IPS DF 6.9 (cell line): Measurements from ENCODE around the gene HOMER2.
"Not testable (repeated sequence)": the region's sequence is repeated elsewhere in the genome, so short reads cannot be mapped to it uniquely, and the experiment has no call there.

Experiments used
- DNase-seq: peaks from one replicate; pipeline ENCODE4 v3.0.0-alpha.2; 2013; ENCODE audit warnings: low read depth, low spot score
- H3K27ac ChIP-seq: one replicate; pipeline ENCODE4 v1.5.1; 2013; ENCODE audit warnings: low read length, control low read depth
- H3K27me3 ChIP-seq: 2 replicates; pipeline ENCODE4 v1.6.1; 2013; ENCODE audit warnings: mild to moderate bottlenecking, low read length; ENCODE audit not compliant: control insufficient read depth, insufficient read depth
- H3K36me3 ChIP-seq: 2 replicates; pipeline ENCODE4 v1.6.1; 2013; ENCODE audit warnings: low read length; ENCODE audit not compliant: control insufficient read depth, insufficient read depth
- H3K4me1 ChIP-seq: 2 replicates; pipeline ENCODE4 v1.6.1; 2013; ENCODE audit warnings: low read length; ENCODE audit not compliant: control insufficient read depth, insufficient read depth
- H3K4me3 ChIP-seq: 2 replicates; pipeline ENCODE4 v1.5.1; 2013; ENCODE audit warnings: mild to moderate bottlenecking, low read length
- H3K9me3 ChIP-seq: 2 replicates; pipeline ENCODE4 v1.6.1; 2013; ENCODE audit warnings: low read length, inconsistent platforms; ENCODE audit not compliant: control insufficient read depth, insufficient read depth
- WGBS: extraction: QIAGEN DNeasy Blood & Tissue Kit; methylation state at CpG from one replicate; pipeline ENCODE4 v1.1.7; 2013; ENCODE audit warnings: mixed read lengths, missing lambda C conversion rate; ENCODE audit not compliant: insufficient read length, insufficient coverage; 5-methylcytosine and 5-hydroxymethylcytosine counted together

HOMER2 gene

DNA sequence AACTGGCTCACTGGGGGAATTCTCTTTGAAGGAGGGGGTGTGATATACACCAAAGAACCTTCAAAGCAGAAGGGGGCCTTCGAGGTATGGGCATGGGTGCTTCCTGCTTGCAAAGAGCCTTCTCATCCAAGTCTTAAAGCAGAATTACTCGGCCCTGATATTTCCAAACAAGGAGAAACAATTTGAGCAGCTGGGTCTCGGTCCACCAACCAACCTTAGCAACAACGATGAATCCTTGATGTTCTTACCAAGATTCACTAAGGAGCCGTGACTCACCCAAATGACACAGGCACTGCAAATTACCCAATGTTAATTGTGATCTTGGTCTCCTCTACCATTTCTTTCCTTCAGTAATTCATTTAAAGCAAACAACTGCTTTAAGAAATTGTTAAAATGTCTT lies 7.7 kb downstream of the HOMER2 start:
- no peaks in the 10 kb centered on the region for H3K36me3 ChIP-seq
- H3K27me3 ChIP-seq = no peaks in the 10 kb centered on the region
- H3K9me3 ChIP-seq = no peaks in the 10 kb centered on the region
- WGBS = no CpG with 5 or more reads among the region's 5 CpGs
- no peak overlapping the region for H3K4me3 ChIP-seq
- no peak overlapping the region for H3K27ac ChIP-seq
- H3K4me1 ChIP-seq = no peaks in the 10 kb centered on the region
- DNase-seq = no peak

DNA sequence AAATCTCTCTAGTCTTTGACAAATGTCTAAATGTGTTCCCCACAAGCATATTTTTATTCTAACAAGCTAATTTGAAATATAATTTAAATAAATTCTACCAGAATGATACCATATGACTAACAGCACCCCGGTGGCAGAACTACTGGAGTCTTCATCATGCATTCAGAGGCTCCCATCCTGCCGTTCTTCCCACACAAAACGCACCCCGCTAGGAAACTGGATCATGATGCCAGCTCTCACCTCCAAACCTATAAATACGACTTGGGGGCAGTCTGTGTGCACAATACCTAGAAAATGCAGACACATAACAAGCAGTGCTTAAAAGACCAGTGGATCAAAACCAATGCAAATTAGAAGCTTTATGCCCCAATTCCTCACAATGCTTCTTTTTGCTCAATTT lies 8.5 kb downstream of the HOMER2 start:
- Histone ChIP-seq H3K4me3 (no peak overlapping the region), H3K9me3 (no peaks in the 10 kb centered on the region), H3K4me1 (no peaks in the 10 kb centered on the region), H3K27me3 (no peaks in the 10 kb centered on the region), H3K27ac (no peak overlapping the region), H3K36me3 (no peaks in the 10 kb centered on the region)
- DNase-seq = no peak
- WGBS = no CpG with 5 or more reads among the region's 5 CpGs

DNA sequence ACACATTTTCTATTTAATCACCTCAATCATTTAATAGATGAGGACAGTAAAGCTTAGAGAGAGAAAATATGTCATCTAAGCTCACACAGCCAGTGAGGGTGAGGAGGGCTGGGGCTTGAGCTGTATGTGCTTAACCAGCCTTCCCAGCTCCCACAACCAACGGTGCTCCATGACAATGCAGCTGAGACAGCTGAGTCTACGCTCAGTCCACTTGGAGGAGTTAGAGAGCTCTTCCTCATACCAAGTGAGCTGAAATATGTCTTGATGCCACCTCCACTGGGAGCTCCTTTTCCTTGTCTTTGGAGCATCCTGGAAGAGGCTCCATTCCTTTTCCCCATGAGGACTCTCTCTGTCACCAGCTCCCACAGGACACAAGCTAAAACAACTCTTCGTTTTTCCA lies 9.3 kb downstream of the HOMER2 start:
- Histone ChIP-seq H3K27ac (no peak overlapping the region), H3K27me3 (no peaks in the 10 kb centered on the region), H3K4me1 (no peaks in the 10 kb centered on the region), H3K4me3 (no peak overlapping the region), H3K9me3 (no peaks in the 10 kb centered on the region), H3K36me3 (no peaks in the 10 kb centered on the region)
- no peak for DNase-seq
- WGBS = 100% methylated on average over 1 of the region's 3 CpGs

DNA sequence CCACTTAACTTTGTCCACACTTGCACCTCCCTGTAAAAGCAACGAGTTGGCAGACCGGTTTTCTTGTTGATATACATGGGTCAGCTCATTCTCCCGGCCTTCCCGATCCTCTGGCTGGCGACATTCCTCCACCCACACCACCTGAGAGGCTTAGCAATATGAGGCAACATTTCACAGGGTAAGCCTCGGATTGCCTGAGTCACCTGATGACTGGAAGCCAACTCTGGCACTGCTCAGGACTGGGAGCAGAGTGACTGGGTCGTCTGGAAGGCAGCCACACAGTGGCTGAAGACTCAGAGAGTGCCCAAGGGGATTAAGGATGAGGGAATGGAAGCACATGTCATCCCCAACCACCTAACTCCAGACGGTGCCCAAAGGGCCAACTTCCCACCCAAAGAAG lies 9.8 kb downstream of the HOMER2 start:
- no peak overlapping the region for H3K27ac ChIP-seq
- H3K9me3 ChIP-seq = no peaks in the 10 kb centered on the region
- no peaks in the 10 kb centered on the region for H3K27me3 ChIP-seq
- no peaks in the 10 kb centered on the region for H3K36me3 ChIP-seq
- no peaks in the 10 kb centered on the region for H3K4me1 ChIP-seq
- no CpG with 5 or more reads among the region's 8 CpGs for WGBS
- DNase-seq = no peak
- H3K4me3 ChIP-seq = no peak overlapping the region

DNA sequence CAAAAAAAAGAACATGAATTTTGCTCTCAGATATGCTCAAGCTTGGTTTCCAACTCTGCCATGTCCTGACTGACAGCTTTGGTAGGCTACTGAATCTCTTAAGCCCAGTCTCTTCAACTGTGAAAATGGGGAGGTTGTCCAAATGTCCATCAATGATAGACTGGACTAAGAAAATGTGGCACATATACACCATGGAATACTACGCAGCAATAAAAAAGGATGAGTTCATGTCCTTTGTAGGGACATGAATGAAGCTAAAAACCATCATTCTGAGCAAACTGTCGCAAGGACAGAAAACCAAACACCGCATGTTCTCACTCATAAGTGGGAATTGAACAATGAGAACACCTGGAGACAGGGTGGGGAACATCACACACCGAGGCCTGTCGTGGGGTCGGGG lies 12.8 kb downstream of the HOMER2 start:
- not testable (repeated sequence) for H3K27ac ChIP-seq, H3K27me3 ChIP-seq, H3K4me3 ChIP-seq, H3K9me3 ChIP-seq, H3K36me3 ChIP-seq, DNase-seq, H3K4me1 ChIP-seq
- WGBS = no CpG with 5 or more reads among the region's 6 CpGs

DNA sequence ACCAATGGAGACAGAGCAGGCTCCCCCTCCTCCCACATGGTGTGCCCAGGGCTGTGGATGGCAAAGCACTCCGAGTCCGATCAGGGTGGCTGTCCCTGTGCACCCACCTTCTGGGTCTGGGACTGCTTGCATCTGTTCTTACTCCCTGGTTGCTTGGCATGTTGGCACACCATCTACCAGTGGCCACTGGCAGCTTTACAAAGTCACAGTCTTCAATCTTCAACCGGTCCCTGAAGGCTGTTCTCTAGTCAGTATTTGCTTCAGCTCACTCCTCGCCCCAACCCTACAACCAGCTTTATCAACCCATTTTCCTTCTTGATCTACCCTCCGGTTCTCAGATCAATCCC lies 14.8 kb downstream of the HOMER2 start:
- WGBS = no CpG with 5 or more reads among the region's 5 CpGs
- no peaks in the 10 kb centered on the region for H3K4me1 ChIP-seq
- DNase-seq = no peak
- no peaks in the 10 kb centered on the region for H3K9me3 ChIP-seq
- no peaks in the 10 kb centered on the region for H3K36me3 ChIP-seq
- H3K27ac ChIP-seq = no peak overlapping the region
- H3K27me3 ChIP-seq = no peaks in the 10 kb centered on the region
- H3K4me3 ChIP-seq = no peak overlapping the region

DNA sequence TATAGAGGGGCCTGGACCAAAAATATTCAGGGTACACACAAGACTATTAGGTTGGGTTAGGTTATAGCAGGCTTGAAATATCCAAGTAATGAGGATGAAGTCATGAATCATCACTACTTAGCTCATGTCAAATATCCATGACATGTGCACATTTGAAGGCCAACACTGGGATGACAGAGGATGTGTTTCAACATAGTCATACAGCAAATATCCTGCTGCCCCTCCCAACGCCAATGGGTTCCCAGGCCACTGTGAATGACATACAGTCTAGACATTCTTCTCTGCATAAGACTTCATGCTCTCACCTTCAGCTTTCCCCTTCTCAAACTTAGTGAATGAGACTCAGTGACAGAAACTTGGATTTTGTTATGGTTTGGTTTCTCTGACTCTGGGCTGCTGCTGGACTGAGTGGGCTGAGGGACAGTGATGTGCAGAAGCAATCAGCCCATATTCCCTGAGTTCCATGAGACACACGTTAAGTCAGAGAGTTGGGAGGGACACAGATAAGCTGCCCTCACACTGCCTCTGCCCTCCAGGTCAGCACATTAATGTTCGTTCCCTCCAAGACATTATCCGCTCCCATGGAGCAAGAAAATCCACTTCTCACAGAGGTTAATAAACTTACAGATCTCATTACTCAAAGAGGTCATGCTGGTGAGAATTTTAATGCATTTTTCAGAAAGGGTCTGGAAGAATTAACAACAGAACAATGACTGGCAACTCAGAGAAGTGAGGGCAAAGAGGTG lies 15.4 kb downstream of the HOMER2 start:
- Histone ChIP-seq H3K4me3 (no peak overlapping the region), H3K9me3 (no peaks in the 10 kb centered on the region), H3K36me3 (no peaks in the 10 kb centered on the region), H3K27ac (no peak overlapping the region), H3K4me1 (no peaks in the 10 kb centered on the region), H3K27me3 (no peaks in the 10 kb centered on the region)
- no CpG with 5 or more reads among the region's 4 CpGs for WGBS
- DNase-seq = no peak

DNA sequence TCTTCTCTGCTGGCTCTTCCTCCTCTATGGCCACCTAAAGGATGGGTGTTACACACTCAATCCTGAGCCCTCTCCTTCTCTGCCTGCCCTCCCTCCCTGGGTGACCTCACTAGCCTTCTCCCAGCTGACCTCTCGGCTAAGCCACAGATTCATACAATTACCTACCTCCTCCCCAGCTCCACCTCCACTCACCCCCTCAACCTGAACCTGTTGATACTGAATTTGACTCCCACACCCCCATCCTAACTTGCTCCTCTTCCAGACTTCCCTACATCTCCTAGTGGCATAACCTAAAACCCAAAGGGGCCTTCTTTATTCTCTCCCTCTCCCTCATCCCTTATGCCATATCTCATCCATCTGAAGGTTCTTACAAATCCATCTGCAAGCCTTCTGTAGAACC lies 17.1 kb downstream of the HOMER2 start:
- Histone ChIP-seq H3K27ac (no peak overlapping the region), H3K36me3 (no peaks in the 10 kb centered on the region)
- WGBS = no CpG with 5 or more reads among the region's 1 CpG

DNA sequence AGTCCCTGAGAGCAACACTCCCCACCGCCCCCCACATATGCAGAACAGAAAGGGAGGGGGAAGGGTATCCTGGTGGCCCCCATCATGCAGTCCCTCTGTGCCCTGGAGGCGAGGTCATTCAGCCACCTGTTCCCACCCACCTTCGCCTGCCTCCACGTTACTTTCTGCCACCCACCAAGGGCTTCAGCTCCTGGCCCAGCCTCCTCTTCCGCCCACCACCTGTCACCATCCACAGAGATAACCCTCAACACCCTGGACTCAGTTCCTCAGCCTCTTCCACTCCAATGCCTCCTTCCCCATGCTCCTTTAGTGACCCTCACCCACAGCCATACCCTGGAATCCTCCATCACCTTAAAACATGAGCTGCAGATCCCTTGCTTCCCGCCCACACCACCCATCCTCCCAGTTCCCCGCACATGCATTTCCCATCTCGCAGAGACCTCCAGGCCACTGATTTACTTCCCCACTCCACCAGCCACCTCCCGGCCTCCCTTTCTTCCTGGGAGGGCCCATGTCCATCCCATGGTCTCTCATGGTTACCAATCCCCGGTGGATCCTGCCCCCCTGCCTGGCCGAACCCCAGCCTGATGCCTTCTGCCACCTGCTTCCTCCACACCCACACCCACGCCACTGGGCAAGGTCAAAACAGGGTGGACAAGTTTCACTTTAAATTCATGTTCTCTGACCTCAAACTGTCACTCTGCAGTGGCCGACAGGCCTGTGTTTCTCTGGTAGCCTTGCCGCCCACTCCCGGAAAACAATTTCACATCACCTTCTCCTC lies 18.2 kb downstream of the HOMER2 start:
- no peak overlapping the region for H3K27ac ChIP-seq
- no peaks in the 10 kb centered on the region for H3K27me3 ChIP-seq
- no peaks in the 10 kb centered on the region for H3K9me3 ChIP-seq
- WGBS = no CpG with 5 or more reads among the region's 15 CpGs
- no peak for DNase-seq
- H3K36me3 ChIP-seq = no peaks in the 10 kb centered on the region
- no peaks in the 10 kb centered on the region for H3K4me1 ChIP-seq
- no peak overlapping the region for H3K4me3 ChIP-seq

More for the DNA sequence above, 17.1 kb downstream of the HOMER2 start:
- Histone ChIP-seq H3K27me3 (no peaks in the 10 kb centered on the region), H3K9me3 (no peaks in the 10 kb centered on the region), H3K4me1 (no peaks in the 10 kb centered on the region), H3K4me3 (no peak overlapping the region)
- DNase-seq = no peak

DNA sequence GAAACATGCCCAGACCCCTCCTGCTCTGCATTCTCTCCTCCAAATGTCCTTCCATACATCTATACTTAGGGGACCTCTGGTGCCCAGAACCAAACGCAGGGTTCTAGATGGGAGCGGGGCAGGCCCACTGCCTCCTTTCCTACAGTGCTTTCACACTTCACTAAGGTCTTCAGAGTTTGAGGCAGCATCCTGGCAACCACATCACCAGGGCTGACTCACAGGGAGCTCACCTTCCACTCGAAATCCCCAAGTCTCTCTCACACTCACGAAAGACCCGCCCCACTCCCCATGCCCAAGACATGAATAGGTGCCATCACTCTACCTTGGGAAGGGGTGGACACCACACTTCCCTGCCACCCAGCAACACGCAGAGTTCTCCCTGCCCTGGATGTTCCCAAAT lies 18.9 kb downstream of the HOMER2 start:
- no peak overlapping the region for H3K27ac ChIP-seq
- H3K4me3 ChIP-seq = no peak overlapping the region
- H3K4me1 ChIP-seq = no peaks in the 10 kb centered on the region
- H3K36me3 ChIP-seq = no peaks in the 10 kb centered on the region
- no CpG with 5 or more reads among the region's 6 CpGs for WGBS
- DNase-seq = no peak
- H3K9me3 ChIP-seq = no peaks in the 10 kb centered on the region
- H3K27me3 ChIP-seq = no peaks in the 10 kb centered on the region

DNA sequence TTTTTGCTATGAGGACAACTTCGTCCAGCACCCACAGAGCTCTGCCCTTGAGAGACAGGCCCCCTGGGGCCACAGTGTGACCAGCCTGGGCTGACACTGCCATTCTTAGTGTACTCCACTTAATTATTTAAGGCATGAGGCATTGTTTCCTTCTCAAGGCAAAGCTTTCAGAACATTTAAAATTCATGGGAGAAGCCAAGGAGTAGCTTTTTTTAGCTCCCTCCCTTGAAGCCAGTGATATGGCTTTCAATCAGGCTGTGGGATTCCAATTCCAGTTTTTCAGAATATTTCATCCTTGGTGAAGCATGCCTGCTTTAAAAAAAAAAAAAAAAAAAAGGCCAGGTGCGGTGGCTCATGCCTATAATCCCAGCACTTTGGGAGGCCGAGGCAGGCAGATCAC lies 21.3 kb downstream of the HOMER2 start:
- WGBS = no CpG with 5 or more reads among the region's 3 CpGs
- no peaks in the 10 kb centered on the region for H3K27me3 ChIP-seq
- H3K9me3 ChIP-seq = no peaks in the 10 kb centered on the region
- DNase-seq = no peak
- no peak overlapping the region for H3K27ac ChIP-seq
- H3K4me3 ChIP-seq = no peak overlapping the region
- no peaks in the 10 kb centered on the region for H3K36me3 ChIP-seq
- no peaks in the 10 kb centered on the region for H3K4me1 ChIP-seq
